Mononuclear cell (primary cell): Measurements from ENCODE around the gene TH. TPM values are rescaled to one million over a fixed set of nuclear protein-coding genes. Genes with fewer than 3 reads are reported as not detected.
"Not testable (repeated sequence)": the region's sequence is repeated elsewhere in the genome, so short reads cannot be mapped to it uniquely, and the experiment has no call there.

Experiments
- H3K27me3 ChIP-seq: 2 replicates; pipeline ENCODE4 v1.6.0; 2011; ENCODE audit warnings: low read length, control low read depth; ENCODE audit not compliant: insufficient read depth
- H3K4me1 ChIP-seq: 2 replicates; pipeline ENCODE4 v1.5.1; 2011; ENCODE audit warnings: mild to moderate bottlenecking, low read length, control low read depth; ENCODE audit not compliant: insufficient read depth
- H3K4me3 ChIP-seq: 2 replicates; pipeline ENCODE4 v1.5.1; 2011; ENCODE audit warnings: mild to moderate bottlenecking, low read length, moderate library complexity
- H3K9me3 ChIP-seq: 2 replicates; pipeline ENCODE4 v1.5.1; 2011; ENCODE audit warnings: low read depth, mild to moderate bottlenecking, control low read depth, low read length
- total RNA-seq: library from RNA; depleted of rRNA; stranded (reverse); fragments of >200 nt; gene quantifications from one replicate; pipeline ENCODE4 v1.2.3, GENCODE V29; 2012

Gene TH
- total RNA-seq, 1 donor = not detected

DNA sequence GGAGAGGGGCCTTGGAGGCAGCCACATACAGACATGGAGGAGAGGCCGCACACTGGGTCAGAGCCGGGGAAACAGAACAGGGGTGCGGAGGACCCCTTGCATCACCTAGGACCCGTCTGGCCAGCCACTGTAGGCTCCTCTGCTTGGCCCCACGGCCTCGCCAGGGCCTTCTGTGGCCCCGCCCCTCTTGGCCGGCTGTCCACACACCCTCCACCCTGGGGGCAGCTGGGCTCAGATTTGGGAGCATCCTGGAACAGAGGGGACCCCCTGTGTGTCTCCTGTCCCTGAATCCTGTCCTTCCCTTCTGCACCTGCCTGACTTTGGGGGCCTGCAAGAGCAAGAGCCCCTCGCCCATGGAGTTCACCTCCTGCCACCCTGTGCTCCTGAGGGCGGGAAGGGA is 7.9 kb upstream of the TH start:
- no peaks in the 10 kb centered on the region for H3K27me3 ChIP-seq
- H3K4me3 ChIP-seq = no peak overlapping the region
- no peaks in the 10 kb centered on the region for H3K4me1 ChIP-seq
- H3K9me3 ChIP-seq = no peaks in the 10 kb centered on the region

DNA sequence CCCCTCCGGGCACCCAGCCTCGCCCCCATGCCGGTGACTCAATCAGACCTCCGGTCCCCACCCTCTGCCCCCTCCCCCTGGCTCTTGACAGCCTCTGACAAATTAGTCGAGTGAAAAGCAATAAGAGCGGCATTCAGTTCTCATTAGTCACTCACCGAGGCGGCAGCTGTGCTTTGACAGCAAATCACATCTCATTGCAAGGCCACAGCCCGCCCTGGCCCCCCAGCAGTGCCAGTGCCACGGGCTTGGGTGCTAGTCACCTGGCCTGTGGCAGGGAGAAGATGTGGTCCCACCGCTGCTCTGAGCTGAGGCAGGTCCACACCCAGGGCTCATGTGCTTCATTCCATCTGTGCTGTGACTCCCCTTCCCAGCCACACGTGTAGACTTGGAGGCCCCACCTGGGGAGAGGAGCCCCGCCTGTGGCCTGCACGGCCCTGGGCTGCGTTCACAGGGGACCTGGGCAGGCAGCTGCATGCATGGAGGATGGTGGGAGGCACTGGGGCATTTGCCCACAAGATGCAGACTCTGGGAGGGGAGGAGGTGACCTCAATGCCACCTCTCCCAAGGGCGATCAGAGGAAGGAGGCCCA is 7.4 kb upstream of the TH start:
- no peak overlapping the region for H3K4me3 ChIP-seq
- H3K9me3 ChIP-seq = no peaks in the 10 kb centered on the region
- no peaks in the 10 kb centered on the region for H3K4me1 ChIP-seq
- no peaks in the 10 kb centered on the region for H3K27me3 ChIP-seq

DNA sequence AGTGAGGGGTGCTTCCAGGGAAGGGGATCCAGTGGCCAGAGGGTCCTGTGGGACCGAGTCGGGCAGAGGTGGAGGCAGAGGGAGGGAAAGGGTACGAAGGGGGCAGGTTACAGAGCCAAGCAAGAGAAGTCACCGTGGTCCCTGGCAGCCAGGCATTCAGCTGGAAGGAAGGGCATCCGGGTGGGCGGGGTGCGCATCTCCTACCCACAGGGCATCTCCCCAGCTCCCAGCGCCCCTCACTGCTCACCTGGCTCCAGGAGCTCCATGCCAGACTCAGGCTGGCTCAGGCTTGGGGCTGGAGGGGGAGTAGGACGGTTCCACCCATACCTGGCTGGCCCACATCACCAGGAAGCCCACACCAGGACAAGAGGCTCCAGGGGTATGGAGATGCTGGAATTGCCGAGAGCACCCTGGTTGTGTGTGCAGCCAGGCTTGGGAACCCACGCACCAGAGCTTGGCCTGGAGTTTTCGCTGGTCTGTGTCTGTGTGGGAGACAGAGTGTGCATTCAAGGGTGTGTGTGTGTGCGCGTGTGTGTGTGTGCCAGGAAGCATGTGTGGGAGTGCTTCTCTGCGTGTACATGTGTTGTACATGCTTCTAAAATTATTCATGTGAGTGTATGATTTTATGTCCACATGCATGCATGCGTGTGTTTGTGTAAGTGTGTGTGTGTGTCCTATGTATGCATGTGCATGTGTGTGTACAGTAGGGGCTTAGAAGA is 6.6 kb upstream of the TH start:
- H3K27me3 ChIP-seq, H3K4me3 ChIP-seq, H3K9me3 ChIP-seq, H3K4me1 ChIP-seq: not testable (repeated sequence)

DNA sequence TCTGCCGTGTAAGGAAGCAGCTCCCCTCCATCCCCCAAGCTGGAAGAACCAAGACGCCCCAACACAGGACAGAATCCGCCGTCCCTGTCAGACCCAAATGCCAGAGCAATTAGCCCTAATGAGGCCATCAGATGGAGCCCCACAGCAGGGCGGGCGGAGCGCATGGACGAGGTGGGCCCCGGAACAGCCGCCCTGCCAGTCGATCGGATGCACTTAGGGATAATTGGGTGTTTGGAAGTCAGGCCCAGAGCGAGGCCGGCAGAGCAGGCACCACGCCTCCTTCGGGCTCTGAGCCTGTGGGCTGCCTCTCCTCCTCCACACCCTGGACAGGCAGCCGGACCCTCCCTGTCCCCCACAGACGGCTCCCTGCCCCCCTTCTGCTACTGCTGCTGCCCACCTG is 5.5 kb upstream of the TH start:
- H3K4me3 ChIP-seq = no peak overlapping the region
- H3K4me1 ChIP-seq = no peaks in the 10 kb centered on the region
- H3K27me3 ChIP-seq = no peaks in the 10 kb centered on the region
- no peaks in the 10 kb centered on the region for H3K9me3 ChIP-seq

DNA sequence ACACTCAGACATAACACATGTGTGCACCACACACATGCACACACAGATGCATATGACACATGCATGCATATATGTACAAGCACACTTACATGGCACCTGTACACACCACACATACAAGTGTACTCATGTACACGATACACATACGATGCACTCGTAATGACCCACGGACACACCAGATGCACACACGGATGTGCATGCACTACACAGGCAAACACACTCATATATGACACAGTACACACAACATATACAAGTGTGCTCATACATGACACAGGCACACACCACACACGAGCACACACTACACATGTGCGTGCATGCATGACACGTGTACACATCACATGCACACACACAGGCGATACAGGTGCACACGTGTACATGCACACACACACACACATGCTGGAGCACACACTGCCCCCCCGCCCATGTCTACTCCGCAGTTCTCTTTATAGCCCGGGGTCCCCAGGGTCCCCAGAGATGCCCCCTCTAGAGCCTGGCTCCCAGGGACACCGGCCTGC is 4.8 kb upstream of the TH start:
- Histone ChIP-seq H3K4me3 (no peak overlapping the region), H3K27me3 (no peaks in the 10 kb centered on the region), H3K9me3 (no peaks in the 10 kb centered on the region), H3K4me1 (no peaks in the 10 kb centered on the region)

DNA sequence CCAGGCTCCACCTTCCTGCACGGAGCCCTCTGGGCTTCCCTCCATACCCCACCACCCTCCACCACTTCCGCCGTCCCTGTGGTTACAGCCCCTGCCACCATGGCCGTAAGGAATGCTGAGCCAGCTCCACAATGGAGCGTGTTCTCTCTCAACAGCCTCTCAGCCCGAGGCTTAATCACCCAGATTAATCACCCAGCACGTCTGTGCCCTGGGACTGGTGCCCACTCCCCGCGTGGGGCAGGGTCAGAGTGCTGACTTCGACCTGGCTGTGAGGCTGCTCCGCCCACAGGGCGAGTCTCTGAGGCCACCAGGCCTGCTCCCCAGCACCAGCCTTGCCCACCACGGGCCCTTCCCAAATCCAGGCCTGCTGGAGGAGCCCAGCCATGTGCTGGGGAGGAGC is 4.0 kb upstream of the TH start:
- Histone ChIP-seq H3K9me3 (no peaks in the 10 kb centered on the region), H3K27me3 (no peaks in the 10 kb centered on the region), H3K4me1 (no peaks in the 10 kb centered on the region), H3K4me3 (no peak overlapping the region)

DNA sequence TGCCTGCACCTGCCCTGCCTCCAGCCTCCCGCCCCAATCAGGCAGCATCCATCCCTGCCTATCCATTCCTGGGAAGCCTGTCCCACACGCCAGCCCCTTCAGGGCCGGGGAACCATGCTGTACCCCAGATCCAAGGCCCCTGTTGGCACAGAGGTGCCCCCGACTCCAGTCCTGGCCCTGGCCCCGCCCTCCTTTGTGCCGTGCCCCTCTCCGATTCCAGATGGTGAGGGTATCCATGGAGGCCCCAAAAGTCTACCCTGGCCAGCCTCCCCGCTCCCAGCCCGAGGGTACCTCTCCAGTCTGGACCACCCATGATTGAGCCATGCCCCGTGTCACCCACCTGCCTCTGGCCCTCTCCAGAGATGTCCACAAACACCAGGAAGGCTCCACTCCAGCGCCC is 2.7 kb upstream of the TH start:
- Histone ChIP-seq H3K4me3 (no peak overlapping the region), H3K27me3 (no peaks in the 10 kb centered on the region), H3K4me1 (no peaks in the 10 kb centered on the region), H3K9me3 (no peaks in the 10 kb centered on the region)

DNA sequence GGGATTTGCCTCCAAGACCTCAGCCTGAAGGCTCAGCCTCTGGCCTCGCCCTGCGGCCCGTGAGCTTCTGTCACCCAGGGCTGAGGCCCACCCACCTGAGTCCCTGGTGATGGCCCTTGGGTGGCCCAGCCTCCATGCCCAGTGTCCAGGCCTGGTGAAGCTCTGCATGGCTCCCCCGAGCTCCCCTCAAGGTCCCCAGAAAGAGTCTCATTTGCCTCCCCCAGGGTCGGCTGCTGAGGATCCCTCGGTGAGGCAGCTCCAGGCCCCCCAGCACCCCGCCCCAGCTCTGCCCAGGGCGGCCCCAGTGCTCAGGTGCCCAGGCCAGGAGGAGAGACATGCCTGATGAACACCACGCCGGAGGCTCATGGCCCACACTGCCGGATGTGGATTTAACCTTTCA is 2.1 kb upstream of the TH start:
- Histone ChIP-seq H3K4me1 (no peaks in the 10 kb centered on the region), H3K27me3 (no peaks in the 10 kb centered on the region), H3K9me3 (no peaks in the 10 kb centered on the region), H3K4me3 (no peak overlapping the region)

DNA sequence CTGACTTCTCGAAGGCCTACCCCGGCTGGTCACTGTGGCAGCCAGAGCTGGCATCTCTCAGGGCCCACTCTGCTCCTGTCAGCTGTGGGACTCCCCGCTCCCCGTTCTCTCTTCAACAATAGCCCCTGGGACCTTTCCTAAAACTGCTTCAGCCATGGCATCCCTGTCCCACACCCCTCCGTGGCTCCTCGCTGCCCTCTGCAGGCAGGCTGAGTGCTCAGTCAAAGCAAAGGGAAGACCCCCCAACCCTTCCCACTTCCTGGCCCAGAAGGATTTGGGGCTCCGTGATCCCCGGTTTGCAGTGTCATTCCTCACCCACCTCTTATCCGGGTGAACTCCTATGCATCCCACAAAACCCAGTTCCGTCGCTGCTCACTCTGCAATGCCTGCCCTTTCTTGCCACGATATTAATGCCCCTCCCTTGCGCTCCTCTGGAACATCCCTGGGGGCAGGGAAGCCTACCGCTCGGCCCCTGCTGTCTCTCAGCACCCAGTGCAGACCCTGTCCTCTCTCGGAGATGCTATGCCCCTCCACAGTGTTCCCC is 1.6 kb upstream of the TH start:
- Histone ChIP-seq H3K4me3 (no peak overlapping the region), H3K4me1 (no peaks in the 10 kb centered on the region), H3K27me3 (no peaks in the 10 kb centered on the region), H3K9me3 (no peaks in the 10 kb centered on the region)

DNA sequence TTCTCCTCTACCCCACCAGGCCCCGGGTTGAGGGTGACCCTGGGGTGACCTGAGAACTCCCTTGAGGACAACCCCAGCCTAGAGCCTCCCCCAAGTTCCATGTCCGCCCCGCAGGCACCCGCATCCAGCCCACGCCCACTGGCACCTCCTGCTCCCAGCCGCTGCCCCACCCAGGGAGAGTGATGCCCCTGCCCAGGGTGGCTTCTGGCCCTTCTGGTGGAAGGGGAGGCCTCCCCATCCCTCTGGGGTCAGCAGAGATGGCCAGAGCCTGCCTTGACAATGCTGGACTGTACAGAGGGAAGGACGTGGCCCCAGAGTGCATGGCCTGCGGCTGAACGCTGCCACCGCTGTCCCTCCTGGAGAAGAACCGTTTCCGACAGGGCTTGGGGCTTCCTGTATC is 1.1 kb upstream of the TH start:
- Histone ChIP-seq H3K9me3 (no peaks in the 10 kb centered on the region), H3K4me1 (no peaks in the 10 kb centered on the region), H3K27me3 (no peaks in the 10 kb centered on the region), H3K4me3 (no peak overlapping the region)

DNA sequence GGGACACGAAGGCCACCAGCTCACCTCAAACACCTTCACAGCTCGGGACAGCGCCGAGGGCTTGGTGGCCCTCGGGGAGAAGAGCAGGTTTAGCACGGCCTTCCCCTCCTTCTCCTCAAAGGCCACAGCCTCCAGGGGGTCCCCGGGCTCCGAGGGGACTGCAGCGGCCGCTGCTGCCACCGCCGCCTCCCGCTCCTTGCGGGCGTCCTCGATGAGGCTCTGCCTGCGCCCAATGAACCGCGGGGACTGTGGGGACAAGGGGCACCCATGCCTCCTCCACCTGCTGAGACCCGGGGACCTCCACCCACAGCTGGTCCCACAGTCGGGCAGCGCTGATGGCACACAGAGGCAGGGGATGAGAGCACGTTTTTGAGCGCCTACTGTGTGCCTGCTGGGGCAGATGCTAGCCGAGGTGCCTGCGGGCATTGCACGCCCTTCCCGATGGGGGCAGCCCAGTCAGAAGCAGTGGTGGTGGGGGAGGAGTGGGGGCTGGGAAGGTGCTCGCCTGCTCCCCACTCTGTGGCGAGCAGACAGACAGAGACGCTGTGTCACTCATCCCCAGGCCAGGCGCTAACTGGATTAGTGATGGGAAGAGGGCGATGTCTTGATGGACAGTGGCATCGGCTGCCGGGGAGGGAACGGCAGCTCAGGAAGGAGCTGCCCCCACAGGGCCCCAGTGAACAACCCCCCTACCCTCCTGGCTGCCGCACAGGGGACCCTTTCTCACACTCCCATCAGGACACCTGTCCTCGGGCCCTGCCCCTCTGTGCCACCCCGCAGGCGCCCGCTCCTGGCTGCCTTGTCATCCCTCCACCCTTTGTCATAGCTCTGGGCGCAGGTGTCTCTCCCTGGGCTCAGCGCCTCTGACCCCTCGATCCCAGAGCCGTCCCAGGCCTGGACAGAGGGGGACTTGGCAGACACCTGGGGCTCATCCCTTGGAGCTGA is 1.7 kb downstream of the TH start:
- H3K27me3 ChIP-seq = no peaks in the 10 kb centered on the region
- H3K4me3 ChIP-seq = no peak overlapping the region
- no peaks in the 10 kb centered on the region for H3K9me3 ChIP-seq
- H3K4me1 ChIP-seq = no peaks in the 10 kb centered on the region

DNA sequence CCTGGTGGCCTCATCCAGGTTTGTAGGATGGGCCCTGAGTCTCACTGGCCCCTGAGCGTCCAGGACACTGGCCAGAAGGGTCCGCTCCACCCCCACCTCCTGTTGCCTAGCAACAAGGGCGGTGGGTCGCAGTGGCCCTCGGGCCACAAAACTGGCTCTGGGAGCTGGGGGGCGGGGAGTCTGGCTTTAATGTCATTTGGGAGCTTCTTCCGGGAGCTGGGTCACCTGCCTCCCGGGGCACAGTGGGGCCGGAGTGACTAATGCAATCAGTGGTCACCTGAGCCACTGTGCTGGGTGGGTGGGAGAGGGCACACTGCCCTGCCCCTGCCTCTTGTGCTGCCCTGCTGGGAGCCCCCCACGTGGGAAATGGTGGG is 2.6 kb downstream of the TH start:
- H3K27me3 ChIP-seq = no peaks in the 10 kb centered on the region
- H3K4me3 ChIP-seq = no peak overlapping the region
- H3K9me3 ChIP-seq = no peaks in the 10 kb centered on the region
- H3K4me1 ChIP-seq = no peaks in the 10 kb centered on the region

DNA sequence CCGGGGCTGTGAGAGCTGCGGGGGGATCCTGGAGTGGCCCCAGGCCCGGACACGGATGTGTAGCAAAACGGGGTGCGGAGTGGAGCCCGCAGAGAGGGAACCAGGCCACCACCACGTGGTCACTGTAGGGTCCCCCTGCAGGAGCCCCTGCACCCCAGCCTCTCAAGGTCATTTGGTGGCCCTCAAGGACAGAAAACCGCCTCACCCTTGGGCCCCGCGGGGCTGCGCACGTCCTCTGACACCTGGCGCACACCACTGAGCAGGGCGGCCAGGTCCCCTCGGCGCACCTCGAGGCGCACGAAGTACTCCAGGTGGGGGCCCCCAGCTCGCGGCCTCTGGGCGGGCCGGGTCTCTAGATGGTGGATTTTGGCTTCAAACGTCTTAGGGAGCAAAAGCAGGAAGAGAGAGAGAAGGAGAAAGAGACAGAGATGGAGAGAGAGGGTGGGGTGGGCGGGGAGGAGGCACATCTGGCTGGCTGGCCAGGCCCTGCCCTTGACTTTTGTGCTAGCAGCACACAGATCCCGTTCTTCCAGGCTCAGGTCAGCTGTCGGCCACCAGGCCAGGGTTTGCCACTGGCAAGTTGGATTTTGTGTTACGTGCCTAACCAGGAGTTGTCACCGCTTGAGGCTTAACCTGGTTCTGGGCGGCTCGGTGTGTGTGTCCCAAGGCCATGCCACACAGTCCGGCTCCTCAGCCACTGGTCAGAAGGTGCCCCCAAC is 3.2 kb downstream of the TH start:
- H3K4me1 ChIP-seq = no peaks in the 10 kb centered on the region
- no peaks in the 10 kb centered on the region for H3K9me3 ChIP-seq
- no peaks in the 10 kb centered on the region for H3K27me3 ChIP-seq
- H3K4me3 ChIP-seq = no peak overlapping the region

DNA sequence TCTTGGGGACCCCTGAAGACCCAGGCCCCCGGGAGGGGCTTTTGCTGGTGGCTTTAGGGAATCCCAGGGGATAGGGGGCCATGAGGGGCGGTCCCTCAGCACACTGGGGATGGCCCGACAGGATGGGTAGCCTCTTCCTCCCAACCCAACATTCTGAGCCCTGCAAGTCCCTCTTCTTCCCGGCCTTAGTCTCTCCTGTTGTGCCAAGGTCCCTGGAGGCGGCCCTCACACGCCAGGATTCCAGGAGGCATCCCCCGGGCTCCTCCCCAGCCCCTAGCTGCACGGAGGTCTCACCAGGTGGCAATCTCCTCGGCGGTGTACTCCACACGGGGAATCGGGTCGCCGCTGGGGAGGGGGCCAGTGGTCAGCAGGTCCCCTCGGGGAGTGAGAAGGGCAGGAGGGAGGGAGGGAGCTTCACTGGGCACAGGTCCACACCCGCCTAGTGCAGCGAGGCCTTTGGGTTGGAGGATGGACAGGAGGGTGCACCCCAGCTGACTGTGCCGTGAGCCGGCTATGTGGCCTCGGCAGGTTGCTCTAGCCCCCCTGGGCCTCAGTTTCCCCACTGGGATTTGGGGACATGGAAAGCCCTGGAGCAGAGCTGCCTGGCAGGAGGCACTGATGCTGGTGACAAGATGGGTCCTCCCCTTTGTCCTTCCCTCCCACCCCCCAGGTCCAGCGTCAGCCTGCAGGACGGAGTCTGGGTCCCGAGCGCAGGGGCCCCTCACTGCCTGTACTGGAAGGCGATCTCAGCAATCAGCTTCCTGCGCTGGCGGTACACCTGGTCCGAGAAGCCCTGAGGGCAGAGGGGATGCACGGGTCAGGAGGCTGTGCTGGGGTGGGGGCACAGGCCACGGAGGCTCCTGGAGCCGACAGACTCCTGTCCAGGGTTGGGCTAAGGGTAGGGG is 4.2 kb downstream of the TH start:
- no peaks in the 10 kb centered on the region for H3K4me1 ChIP-seq
- H3K27me3 ChIP-seq = no peaks in the 10 kb centered on the region
- no peaks in the 10 kb centered on the region for H3K9me3 ChIP-seq
- no peak overlapping the region for H3K4me3 ChIP-seq
